Hepatocyte (in vitro differentiated cells): ENCODE data around the gene KCNJ1.

Experiments used
- EZH2 ChIP-seq: fragments of 200-600 bp; sonication (generic); IDR thresholded peaks from 2 replicates; pipeline ENCODE4 v1.6.1; 2016; ENCODE audit warnings: antibody characterized with exemption, mild to moderate bottlenecking, borderline replicate concordance
- TF ChIP-seq, protein P1 (sequence below): fragments of 200-600 bp; sonication (generic); IDR thresholded peaks from 2 replicates; pipeline ENCODE4 v1.5.1; 2016; ENCODE audit warnings: antibody characterized with exemption, mild to moderate bottlenecking; ENCODE audit not compliant: poor library complexity

- TF ChIP-seq, protein P1, sequence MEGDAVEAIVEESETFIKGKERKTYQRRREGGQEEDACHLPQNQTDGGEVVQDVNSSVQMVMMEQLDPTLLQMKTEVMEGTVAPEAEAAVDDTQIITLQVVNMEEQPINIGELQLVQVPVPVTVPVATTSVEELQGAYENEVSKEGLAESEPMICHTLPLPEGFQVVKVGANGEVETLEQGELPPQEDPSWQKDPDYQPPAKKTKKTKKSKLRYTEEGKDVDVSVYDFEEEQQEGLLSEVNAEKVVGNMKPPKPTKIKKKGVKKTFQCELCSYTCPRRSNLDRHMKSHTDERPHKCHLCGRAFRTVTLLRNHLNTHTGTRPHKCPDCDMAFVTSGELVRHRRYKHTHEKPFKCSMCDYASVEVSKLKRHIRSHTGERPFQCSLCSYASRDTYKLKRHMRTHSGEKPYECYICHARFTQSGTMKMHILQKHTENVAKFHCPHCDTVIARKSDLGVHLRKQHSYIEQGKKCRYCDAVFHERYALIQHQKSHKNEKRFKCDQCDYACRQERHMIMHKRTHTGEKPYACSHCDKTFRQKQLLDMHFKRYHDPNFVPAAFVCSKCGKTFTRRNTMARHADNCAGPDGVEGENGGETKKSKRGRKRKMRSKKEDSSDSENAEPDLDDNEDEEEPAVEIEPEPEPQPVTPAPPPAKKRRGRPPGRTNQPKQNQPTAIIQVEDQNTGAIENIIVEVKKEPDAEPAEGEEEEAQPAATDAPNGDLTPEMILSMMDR, result no peak
- TF ChIP-seq EZH2, result no peak
These were observed 64.1 kb downstream of the KCNJ1 start for GRCh38 chr11:128803011-128803410.
